SIG-M5 treated with dmso at 0.1 percent for 504 hours (cell line): ENCODE measurements around the gene APPBP2.
"Not testable (repeated sequence)": the region's sequence is repeated elsewhere in the genome, so short reads cannot be mapped to it uniquely, and the experiment has no call there.

Experiments
- DNase-seq: peaks from one replicate; lab custom pipeline; 2025; ENCODE audit not compliant: unreplicated experiment; lab: John Stamatoyannopoulos, UW

Gene APPBP2

GRCh38 chr17:60501589-60501988 lies 24.5 kb downstream of the APPBP2 start:
- DNase-seq, result no peak

- no peak for DNase-seq
Observed at GRCh38 chr17:60496041-60496440, 30.0 kb downstream of the APPBP2 start.

- no peak for DNase-seq
Observed at GRCh38 chr17:60495260-60495659, 30.8 kb downstream of the APPBP2 start.

GRCh38 chr17:60493847-60494321 lies 32.2 kb downstream of the APPBP2 start:
- DNase-seq, result peak; percentile 64

- DNase-seq, result no peak
Observed at GRCh38 chr17:60491771-60492170, 34.3 kb downstream of the APPBP2 start.

DNA sequence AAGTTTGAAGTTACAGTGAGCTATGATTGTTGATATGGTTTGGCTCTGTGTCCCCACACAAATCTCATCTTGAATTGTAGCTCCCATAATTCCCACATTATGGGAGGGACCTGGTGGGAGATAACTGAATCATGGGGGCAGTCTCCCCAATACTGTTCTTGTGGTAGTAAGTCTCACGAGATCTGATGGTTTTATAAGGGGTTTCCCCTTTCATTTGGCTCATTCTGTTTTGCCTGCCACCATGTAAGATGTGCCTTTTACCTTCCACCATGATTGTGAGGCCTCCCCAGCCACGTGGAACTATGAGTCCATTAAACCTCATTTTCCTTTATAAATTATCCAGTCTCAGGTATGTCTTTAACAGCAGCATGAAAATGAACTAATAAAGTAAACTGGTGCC lies 35.4 kb downstream of the APPBP2 start:
- not testable (repeated sequence) for DNase-seq

DNA sequence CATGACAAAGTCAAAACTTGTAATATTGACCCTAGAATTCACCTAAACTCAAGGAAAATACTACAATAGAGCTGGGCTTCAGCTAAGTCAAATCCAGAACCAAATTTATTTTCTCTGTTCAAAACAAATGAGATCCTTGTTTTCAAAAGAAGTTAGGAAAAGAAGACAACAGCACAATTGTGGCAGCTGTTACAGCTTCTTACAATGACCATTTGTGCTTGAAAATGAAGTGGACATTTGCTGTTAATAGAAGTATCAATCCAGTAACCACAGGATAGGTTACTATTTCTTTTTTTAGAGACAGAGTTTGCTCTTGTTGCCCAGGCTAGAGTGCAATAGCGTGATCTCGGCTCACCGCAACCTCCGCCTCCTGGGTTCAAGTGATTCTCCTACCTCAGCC lies 44.4 kb downstream of the APPBP2 start:
- DNase-seq, result no peak

DNA sequence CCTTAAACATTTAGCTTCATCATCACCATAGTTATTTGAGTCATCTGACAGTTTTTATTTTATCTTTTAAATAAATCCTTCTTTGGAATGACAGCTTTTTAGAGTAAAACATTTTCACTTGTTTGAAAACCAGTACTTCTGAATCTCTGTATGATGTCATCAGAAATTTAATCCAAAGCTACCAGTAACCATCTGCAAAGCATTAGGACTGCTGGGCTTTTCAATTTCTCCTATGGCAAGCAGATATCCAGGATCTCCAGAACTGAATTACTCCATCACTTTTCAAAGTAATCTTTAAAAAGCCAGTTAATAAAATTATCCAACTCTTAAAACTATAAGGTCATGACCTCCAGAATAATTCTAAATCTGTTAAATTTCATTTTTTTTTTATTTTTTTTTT lies 52.3 kb downstream of the APPBP2 start:
- no peak for DNase-seq

GRCh38 chr17:60472449-60472848 lies 53.6 kb downstream of the APPBP2 start:
- no peak for DNase-seq

GRCh38 chr17:60471451-60471850 lies 54.6 kb downstream of the APPBP2 start:
- DNase-seq, result no peak

DNA sequence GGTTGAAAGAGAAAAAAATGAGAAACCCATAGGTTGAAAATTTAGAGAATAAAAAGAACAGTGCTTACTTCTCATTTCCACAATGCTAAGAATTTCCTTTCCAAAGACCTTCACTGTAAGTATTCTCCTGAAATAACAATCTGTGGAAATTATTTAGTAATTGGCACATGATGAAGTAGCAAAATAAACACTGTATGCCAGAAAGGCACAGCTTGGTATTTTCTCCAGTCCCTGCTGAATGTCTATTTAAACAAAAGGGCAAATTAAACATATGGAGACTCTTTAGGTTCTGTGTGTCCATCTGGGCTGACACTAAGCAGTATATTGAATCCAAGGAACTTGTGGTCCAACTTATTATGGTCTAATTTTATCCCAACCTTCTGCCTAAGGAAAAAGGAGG lies 57.7 kb downstream of the APPBP2 start:
- no peak for DNase-seq

GRCh38 chr17:60464343-60464742 lies 61.7 kb downstream of the APPBP2 start:
- no peak for DNase-seq

GRCh38 chr17:60463157-60463835 lies 62.7 kb downstream of the APPBP2 start:
- no peak for DNase-seq

DNA sequence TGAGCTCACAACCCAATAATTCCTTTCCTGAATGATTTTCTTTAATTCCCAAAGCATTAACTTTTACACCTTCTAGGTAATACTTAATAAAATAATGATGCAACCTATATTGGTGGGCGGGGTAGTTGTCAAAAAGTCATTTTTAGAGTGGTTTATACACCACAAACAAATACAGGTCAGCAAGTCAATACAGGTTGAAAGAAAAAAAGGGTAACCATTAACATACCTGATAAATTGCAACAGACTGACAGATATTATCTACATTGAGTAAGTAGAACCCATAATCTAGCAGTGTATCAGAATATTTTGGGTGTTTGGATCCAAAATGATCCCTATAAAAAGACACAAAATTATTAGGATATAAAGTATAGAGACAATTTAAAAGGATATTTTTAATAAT lies 64.5 kb downstream of the APPBP2 start:
- no peak for DNase-seq

DNA sequence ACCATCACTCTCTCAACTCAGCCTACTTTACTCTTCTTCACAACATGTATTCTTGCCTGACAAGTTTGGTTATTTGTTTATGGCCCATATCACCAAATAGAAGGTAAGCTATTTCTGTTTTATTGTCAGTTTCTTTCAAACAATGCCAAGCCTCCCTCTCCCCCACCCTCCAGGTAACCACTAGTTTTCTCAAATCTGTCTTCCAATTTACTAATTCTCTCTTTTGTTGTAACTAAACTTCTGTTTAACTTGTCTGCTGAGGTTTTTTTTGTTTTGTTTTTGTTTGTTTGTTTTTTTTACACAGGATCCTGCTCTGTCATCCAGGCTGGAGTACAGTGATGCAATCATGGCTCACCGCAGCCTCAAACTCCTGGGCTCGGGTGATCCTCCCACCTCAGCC lies 68.9 kb downstream of the APPBP2 start:
- DNase-seq, result no peak

- DNase-seq, result no peak
Observed at GRCh38 chr17:60455378-60455777, 70.7 kb downstream of the APPBP2 start.

GRCh38 chr17:60451965-60452364 lies 74.1 kb downstream of the APPBP2 start:
- no peak for DNase-seq

DNA sequence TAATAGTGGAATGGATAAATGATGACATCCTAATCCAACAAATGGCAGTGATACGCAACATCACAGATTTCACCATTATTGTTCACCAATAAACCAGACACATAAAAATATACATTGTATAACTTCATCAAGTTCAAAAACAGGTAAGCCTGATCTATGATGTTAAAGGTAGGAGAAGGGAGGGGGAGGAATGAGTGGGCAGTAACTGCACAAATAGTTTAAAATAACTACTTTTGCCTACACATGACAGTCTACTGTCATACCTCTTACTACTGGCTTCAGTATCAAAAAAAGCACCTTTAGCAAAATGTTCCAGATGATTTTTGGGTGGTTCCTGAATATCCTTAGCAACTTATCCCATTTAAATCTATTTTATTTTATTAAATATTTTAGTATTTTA lies 75.0 kb downstream of the APPBP2 start:
- DNase-seq, result no peak

GRCh38 chr17:60447375-60447774 lies 78.7 kb downstream of the APPBP2 start:
- no peak for DNase-seq

DNA sequence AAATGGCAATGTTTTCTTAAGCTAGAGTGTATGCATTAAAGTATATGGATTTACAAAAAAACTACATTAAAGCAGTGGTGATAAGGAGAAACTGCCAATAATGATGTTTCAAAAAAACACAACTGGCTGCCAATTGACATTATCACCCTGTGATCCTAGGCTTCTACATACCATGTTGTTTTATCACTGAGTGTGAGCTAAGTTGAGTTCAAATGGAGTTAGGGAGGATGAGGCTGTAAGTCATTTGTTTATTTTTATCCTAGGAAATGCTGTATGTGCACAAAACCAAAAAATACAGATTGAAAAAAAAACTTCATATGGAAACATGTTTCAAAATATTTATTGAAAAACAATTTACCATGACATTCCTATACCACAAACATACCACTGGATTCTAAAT lies 80.9 kb downstream of the APPBP2 start:
- DNase-seq, result no peak

DNA sequence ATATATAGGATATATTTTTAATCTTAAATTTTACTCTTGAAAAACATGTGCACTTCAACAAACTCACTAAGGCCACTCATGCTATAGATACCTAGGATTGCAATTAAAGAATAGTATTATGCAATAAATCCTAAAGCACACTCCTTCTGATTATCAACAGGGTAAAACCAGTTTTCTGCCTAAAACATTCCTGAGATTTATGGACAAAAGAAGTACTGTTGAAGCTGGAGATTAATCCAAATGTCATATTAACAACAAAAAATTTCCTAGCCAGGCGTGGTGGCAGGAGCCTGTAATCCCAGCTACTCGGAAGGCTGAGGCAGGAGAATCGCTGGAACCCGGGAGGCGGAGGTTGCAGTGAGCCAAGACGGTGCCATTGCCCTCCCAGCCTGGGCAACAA lies 82.3 kb downstream of the APPBP2 start:
- no peak for DNase-seq

- DNase-seq, result no peak
Observed at GRCh38 chr17:60442271-60443173, 83.5 kb downstream of the APPBP2 start.
